Panc1 (cell line): Measurements from ENCODE around the gene IZUMO4. TPM values are rescaled to one million over a fixed set of nuclear protein-coding genes. Genes with fewer than 3 reads are reported as not detected.

Experiments
- ATAC-seq: fragments of 200-7000 bp; cut with Tn5 transposase; 2 replicates; pipeline ENCODE4 v1.9.1; 2020; ENCODE audit warnings: mild to moderate bottlenecking, moderate library complexity
- BruUV-seq: library from RNA; stranded (reverse); fragments of 400-500 nt; replicated peaks from 2 replicates; lab custom pipeline; 2021; lab: Mats Ljungman, UMichigan
- CTCF ChIA-PET: fragments of 300-600 bp; sonication (Branson Sonifier 250); formaldehyde crosslinking; loops from one replicate; lab custom pipeline; 2022; ENCODE audit warnings: antibody characterized with exemption; lab: Charles Lee
- POLR2A ChIA-PET: fragments of 300-600 bp; sonication (Branson Sonifier 250); formaldehyde crosslinking; loops from one replicate; lab custom pipeline; 2022; ENCODE audit warnings: antibody characterized with exemption; lab: Charles Lee
- DNase-seq: peaks from one replicate; pipeline ENCODE4 v3.0.0-alpha.2; 2010; ENCODE audit warnings: low read depth, low spot score
- H3K27ac ChIP-seq: 2 replicates; pipeline ENCODE4 v1.5.1; 2011; ENCODE audit warnings: mild to moderate bottlenecking, low read length, inconsistent platforms
- H3K27me3 ChIP-seq: fragments of 200-500 bp; sonication (Bioruptor generic); 2 replicates; pipeline ENCODE4 v1.6.0; 2014; ENCODE audit warnings: low read length, inconsistent platforms; ENCODE audit not compliant: control insufficient read depth, insufficient read depth
- H3K36me3 ChIP-seq: fragments of 200-500 bp; sonication (Bioruptor generic); 2 replicates; pipeline ENCODE4 v1.5.1; 2014; ENCODE audit warnings: inconsistent platforms, mild to moderate bottlenecking, low read length, moderate library complexity; ENCODE audit not compliant: control insufficient read depth, insufficient read depth
- H3K4me1 ChIP-seq: 2 replicates; pipeline ENCODE4 v1.5.1; 2011; ENCODE audit warnings: inconsistent platforms, mild to moderate bottlenecking, low read length, moderate library complexity; ENCODE audit not compliant: control insufficient read depth, insufficient read depth
- H3K4me3 ChIP-seq, 2 experiments: 2 replicates each; pipeline ENCODE4 v1.5.1; 2011 to 2012; ENCODE audit warnings: low read depth in 2 of 2, low read length in 2 of 2, mild to moderate bottlenecking in 2 of 2, inconsistent platforms in 1 of 2, moderate library complexity in 1 of 2
- H3K9me3 ChIP-seq: fragments of 200-500 bp; sonication (Bioruptor generic); 2 replicates; pipeline ENCODE4 v1.5.1; 2014; ENCODE audit warnings: low read depth, mild to moderate bottlenecking, inconsistent platforms, low read length, moderate library complexity; ENCODE audit not compliant: control insufficient read depth, insufficient read depth
- POLR2AphosphoS5 ChIP-seq: IDR thresholded peaks from 2 replicates; pipeline ENCODE4 v1.6.1; 2012; ENCODE audit warnings: mild to moderate bottlenecking, low read depth, low read length, moderate library complexity
- SIN3A ChIP-seq: IDR thresholded peaks from 2 replicates; pipeline ENCODE4 v1.6.1; 2012; ENCODE audit warnings: low read depth, mild to moderate bottlenecking, low read length, moderate library complexity, borderline replicate concordance; ENCODE audit not compliant: insufficient read depth
- TCF7L2 ChIP-seq: IDR thresholded peaks from 2 replicates; pipeline ENCODE4 v1.6.1; 2011; ENCODE audit warnings: mild to moderate bottlenecking, low read depth, low read length, inconsistent platforms
- in situ Hi-C: cut with HindIII; loops from 2 replicates; pipeline ENCODE4 v1.10.0; 2016; ENCODE audit warnings: low sequenced_read_pairs, low pct_unique_long_range_greater_than_20kb
- intact Hi-C: fragments of 100-400 bp; cut with micrococcal nuclease; formaldehyde crosslinking; loops from one replicate; pipeline ENCODE4 v1.10.0; 2022; ENCODE audit not compliant: unreplicated experiment
- total RNA-seq: library from RNA; stranded (reverse); gene quantifications from one replicate; pipeline ENCODE4 v1.2.1, GENCODE V29; 2021; ENCODE audit not compliant: unreplicated experiment
- TF ChIP-seq, protein P1 (sequence below), 2 experiments: IDR thresholded peaks; 2 replicates each; pipeline ENCODE4 v1.6.1; 2011 to 2012; ENCODE audit warnings: low read depth in 2 of 2, control low read depth in 1 of 2, low read length in 1 of 2, mild to moderate bottlenecking in 1 of 2, moderate library complexity in 1 of 2; ENCODE audit not compliant: insufficient read depth in 1 of 2
- TF ChIP-seq, protein P2 (sequence below): fragments of 450-650 bp; IDR thresholded peaks from 2 replicates; pipeline ENCODE4 v1.5.1; 2017; ENCODE audit warnings: mild to moderate bottlenecking

IZUMO4 gene
- total RNA-seq, 1 experiment from 2014 or later: 5.4 TPM

DNA sequence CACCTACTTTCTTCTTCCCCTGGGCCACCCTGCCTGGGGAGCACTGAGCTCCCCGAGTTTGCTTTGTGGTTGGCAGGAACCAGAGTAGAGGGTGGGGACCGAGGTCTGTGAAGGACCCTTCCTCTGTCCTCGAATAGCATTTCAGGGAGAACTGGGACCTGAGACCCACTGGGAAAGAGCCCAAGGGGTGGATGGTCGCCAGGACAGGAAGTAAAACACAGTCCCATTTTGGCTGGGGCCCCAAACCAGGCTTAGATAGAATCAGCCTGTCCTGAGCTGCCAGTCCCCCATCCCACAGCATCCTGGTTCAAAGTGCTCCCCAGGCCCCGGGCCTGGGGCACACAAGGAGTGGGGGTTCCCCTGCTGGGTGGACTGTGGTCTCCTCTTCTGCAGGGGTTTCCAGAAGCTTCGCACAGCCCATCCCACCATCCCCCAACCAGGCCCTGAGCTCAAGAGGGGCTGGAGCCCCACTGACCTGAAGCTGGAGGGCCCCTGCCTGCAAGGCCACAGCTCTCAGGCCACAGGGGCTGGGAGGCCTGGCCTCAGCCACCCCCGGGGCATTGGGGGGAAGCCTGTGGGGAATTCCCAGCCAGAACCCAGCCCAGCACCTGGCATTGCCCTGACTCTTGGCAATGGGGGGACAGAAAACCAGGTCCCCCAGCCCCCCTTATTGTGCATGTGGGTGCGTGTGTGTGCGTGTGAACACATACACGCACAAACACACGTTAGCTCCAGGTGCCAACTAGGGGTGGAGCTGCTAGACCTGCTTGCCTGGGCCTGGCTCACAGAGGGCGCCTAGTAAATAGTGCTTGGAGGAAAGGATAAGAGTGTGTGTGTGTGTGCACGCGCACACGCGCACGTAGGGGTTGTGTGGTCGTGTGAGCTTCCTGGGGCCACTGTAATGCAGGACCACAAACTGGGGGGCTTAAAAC, 44.7 kb upstream of the IZUMO4 start:
- no peak for DNase-seq
- Histone ChIP-seq H3K4me1 (peaks cover 50% of the 10 kb centered on the region), H3K27me3 (no peaks in the 10 kb centered on the region), H3K36me3 (peaks cover 6% of the 10 kb centered on the region; the same call in 1 of the 2 replicates), H3K4me3 (no peak overlapping the region), H3K27ac (peak overlapping the region; percentile 90), H3K9me3 (no peaks in the 10 kb centered on the region)
- BruUV-seq: no TSS peak
- CTCF ChIA-PET: no interaction called here
- in situ Hi-C loops (no loop called here), intact Hi-C loops (no loop called here)
- POLR2A ChIA-PET: interaction anchor here (1.1 kb wide), 1 partner anchor 17 kb away, joined by 3 read pairs; no protein-coding TSS in a partner anchor
- ATAC-seq: no peak
- TF ChIP-seq TCF7L2 (no peak), SIN3A (no peak)
- TF ChIP-seq, protein P1, sequence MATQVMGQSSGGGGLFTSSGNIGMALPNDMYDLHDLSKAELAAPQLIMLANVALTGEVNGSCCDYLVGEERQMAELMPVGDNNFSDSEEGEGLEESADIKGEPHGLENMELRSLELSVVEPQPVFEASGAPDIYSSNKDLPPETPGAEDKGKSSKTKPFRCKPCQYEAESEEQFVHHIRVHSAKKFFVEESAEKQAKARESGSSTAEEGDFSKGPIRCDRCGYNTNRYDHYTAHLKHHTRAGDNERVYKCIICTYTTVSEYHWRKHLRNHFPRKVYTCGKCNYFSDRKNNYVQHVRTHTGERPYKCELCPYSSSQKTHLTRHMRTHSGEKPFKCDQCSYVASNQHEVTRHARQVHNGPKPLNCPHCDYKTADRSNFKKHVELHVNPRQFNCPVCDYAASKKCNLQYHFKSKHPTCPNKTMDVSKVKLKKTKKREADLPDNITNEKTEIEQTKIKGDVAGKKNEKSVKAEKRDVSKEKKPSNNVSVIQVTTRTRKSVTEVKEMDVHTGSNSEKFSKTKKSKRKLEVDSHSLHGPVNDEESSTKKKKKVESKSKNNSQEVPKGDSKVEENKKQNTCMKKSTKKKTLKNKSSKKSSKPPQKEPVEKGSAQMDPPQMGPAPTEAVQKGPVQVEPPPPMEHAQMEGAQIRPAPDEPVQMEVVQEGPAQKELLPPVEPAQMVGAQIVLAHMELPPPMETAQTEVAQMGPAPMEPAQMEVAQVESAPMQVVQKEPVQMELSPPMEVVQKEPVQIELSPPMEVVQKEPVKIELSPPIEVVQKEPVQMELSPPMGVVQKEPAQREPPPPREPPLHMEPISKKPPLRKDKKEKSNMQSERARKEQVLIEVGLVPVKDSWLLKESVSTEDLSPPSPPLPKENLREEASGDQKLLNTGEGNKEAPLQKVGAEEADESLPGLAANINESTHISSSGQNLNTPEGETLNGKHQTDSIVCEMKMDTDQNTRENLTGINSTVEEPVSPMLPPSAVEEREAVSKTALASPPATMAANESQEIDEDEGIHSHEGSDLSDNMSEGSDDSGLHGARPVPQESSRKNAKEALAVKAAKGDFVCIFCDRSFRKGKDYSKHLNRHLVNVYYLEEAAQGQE (IDR thresholded peaks at IDR 0.05; ENCODE audit: insufficient read depth in 1 of 2, low read depth in 2 of 2, low read length in 1 of 2): no peak
- TF ChIP-seq, protein P2, sequence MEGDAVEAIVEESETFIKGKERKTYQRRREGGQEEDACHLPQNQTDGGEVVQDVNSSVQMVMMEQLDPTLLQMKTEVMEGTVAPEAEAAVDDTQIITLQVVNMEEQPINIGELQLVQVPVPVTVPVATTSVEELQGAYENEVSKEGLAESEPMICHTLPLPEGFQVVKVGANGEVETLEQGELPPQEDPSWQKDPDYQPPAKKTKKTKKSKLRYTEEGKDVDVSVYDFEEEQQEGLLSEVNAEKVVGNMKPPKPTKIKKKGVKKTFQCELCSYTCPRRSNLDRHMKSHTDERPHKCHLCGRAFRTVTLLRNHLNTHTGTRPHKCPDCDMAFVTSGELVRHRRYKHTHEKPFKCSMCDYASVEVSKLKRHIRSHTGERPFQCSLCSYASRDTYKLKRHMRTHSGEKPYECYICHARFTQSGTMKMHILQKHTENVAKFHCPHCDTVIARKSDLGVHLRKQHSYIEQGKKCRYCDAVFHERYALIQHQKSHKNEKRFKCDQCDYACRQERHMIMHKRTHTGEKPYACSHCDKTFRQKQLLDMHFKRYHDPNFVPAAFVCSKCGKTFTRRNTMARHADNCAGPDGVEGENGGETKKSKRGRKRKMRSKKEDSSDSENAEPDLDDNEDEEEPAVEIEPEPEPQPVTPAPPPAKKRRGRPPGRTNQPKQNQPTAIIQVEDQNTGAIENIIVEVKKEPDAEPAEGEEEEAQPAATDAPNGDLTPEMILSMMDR: no peak

DNA sequence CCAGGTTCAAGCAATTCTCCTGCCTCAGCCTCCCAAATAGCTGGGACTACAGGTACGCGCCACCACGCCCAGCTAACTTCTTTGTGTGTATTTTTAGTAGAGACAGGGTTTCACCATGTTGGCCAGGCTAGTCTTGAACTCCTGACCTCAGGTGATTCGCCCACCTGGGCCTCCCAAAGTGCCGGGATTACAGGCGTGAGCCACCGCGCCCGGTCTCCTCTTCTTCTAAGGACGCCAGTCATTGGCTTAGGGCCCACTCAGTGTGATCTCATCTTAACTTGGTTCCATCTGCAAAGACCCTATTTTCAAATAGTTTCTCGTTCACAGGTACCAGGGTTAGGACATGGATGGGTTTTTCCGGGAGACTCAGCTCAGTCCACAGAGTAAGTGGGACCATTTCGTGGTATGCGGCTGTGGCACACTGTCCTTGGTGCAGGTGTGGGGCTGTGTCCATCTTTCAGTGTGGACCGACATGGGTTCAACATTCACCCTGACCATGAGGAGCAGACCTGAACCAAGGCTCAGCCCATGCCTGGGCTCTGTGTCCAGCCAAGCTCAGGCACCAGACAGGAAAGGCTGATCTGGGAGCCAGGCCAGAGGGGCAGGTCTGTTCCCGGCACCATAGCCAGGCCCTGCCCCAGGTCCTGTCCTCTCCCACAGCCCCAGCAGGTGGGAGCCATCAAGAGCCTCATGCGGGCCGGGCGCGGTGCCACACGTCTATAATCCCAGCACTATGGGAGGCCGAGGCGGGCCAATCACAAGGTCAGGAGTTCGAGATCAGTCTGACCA, 42.9 kb upstream of the IZUMO4 start:
- Histone ChIP-seq H3K4me3 (no peak overlapping the region), H3K36me3 (peaks cover 6% of the 10 kb centered on the region; the same call in 1 of the 2 replicates), H3K27ac (peak overlapping the region; percentile 77; the same call in 1 of the 2 replicates), H3K9me3 (no peaks in the 10 kb centered on the region), H3K4me1 (peaks cover 50% of the 10 kb centered on the region), H3K27me3 (no peaks in the 10 kb centered on the region)
- intact Hi-C loops (no loop called here), in situ Hi-C loops (no loop called here)
- no TSS peak for BruUV-seq
- no peak for DNase-seq
- no peak for ATAC-seq
- TF ChIP-seq TCF7L2 (no peak), POLR2AphosphoS5 (no peak), SIN3A (no peak)
- TF ChIP-seq, protein P2: no peak
- TF ChIP-seq, protein P1 (IDR thresholded peaks at IDR 0.05; ENCODE audit: insufficient read depth in 1 of 2, low read depth in 2 of 2, low read length in 1 of 2): no peak
- ChIA-PET POLR2A (interaction anchor here (0.5 to 0.6 kb wide), 2 partner anchors 13 to 221 kb away, joined by 5 to 9 read pairs; no protein-coding TSS in a partner anchor), CTCF (interaction anchor here (0.5 kb wide), 1 partner anchor 185 kb away, joined by 8 read pairs; no protein-coding TSS in a partner anchor)
